ENCODE data around the gene UPK1B.
"Not testable (repeated sequence)": the region's sequence is repeated elsewhere in the genome, so short reads cannot be mapped to it uniquely, and the experiment has no call there.

DNA sequence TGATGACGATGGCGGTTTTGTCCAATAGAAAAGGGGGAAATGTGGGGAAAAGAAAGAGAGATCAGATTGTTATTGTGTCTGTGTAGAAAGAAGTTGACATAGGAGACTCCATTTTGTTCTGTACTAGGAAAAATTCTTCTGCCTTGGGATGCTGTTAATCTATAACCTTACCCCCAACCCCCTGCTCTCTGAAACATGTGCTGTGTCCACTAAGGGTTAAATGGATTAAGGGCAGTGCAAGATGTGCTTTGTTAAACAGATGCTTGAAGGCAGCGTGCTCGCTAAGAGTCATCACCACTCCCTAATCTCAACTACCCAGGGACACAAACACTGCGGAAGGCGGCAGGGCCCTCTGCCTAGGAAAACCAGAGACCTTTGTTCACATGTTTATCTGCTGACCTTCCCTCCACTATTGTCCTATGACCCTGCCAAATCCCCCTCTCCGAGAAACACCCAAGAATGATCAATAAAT, 69.7 kb downstream of the UPK1B start:
- not testable (repeated sequence) for TF ChIP-seq POLR2A (IDR thresholded peaks at IDR 0.05)
- TF ChIP-seq, protein P1, sequence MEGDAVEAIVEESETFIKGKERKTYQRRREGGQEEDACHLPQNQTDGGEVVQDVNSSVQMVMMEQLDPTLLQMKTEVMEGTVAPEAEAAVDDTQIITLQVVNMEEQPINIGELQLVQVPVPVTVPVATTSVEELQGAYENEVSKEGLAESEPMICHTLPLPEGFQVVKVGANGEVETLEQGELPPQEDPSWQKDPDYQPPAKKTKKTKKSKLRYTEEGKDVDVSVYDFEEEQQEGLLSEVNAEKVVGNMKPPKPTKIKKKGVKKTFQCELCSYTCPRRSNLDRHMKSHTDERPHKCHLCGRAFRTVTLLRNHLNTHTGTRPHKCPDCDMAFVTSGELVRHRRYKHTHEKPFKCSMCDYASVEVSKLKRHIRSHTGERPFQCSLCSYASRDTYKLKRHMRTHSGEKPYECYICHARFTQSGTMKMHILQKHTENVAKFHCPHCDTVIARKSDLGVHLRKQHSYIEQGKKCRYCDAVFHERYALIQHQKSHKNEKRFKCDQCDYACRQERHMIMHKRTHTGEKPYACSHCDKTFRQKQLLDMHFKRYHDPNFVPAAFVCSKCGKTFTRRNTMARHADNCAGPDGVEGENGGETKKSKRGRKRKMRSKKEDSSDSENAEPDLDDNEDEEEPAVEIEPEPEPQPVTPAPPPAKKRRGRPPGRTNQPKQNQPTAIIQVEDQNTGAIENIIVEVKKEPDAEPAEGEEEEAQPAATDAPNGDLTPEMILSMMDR (IDR thresholded peaks at IDR 0.05), result not testable (repeated sequence)

All from body of pancreas (tissue), 4 donors.